GM12878 (cell line): ENCODE data around the gene OR10J5. TPM values are rescaled to one million over a fixed set of nuclear protein-coding genes. Genes with fewer than 3 reads are reported as not detected.

Experiments
- ATAC-seq: fragments of 200-7000 bp; cut with Tn5 transposase; 3 replicates; pipeline ENCODE4 v1.9.1; 2020; ENCODE audit warnings: mild to moderate bottlenecking, moderate library complexity
- BruUV-seq: library from RNA; stranded (reverse); fragments of 400-500 nt; replicated peaks from 2 replicates; lab custom pipeline; 2021; lab: Mats Ljungman, UMichigan
- CTCF ChIA-PET: fragments of 300-600 bp; sonication (Branson Sonifier 250); formaldehyde crosslinking; extraction: SDS; loops from one replicate; lab custom pipeline; 2021; ENCODE audit warnings: inconsistent platforms; lab: Yijun Ruan, JAX
- POLR2A ChIA-PET: fragments of 350-600 bp; formaldehyde crosslinking; extraction: SDS; loops from one replicate; lab custom pipeline; 2021; ENCODE audit warnings: inconsistent platforms; lab: Charles Lee
- RAD21 ChIA-PET: fragments of 300-600 bp; sonication (Branson Sonifier 250); formaldehyde crosslinking; loops from one replicate; lab custom pipeline; 2023; ENCODE audit warnings: antibody characterized with exemption; ENCODE audit not compliant: unreplicated experiment; lab: Charles Lee
- SMC1A ChIA-PET: fragments of 300-600 bp; sonication (Branson Sonifier 250); formaldehyde crosslinking; loops from one replicate; lab custom pipeline; 2023; ENCODE audit not compliant: unreplicated experiment, uncharacterized antibody; lab: Charles Lee
- DNase-seq: peaks from one replicate; pipeline ENCODE4 v3.0.0-alpha.2; 2011; ENCODE audit warnings: low read depth, low spot score
- FAIRE-seq: peaks from 3 replicates; lab custom pipeline; 2011; peaks lifted over from hg19 to GRCh38; lab: Jason Lieb, UNC
- H2AFZ ChIP-seq: 2 replicates; pipeline ENCODE4 v1.6.0; 2011; ENCODE audit warnings: low read depth, low read length, control low read depth; ENCODE audit not compliant: control insufficient read depth
- H3K27ac ChIP-seq: 2 replicates; pipeline ENCODE4 v1.5.1; 2011; ENCODE audit warnings: control low read depth; ENCODE audit not compliant: control insufficient read depth, insufficient read depth
- H3K27me3 ChIP-seq, 2 experiments: replicated peaks in 1 of 2; 2 replicates each; pipeline versions ENCODE4 v1.6.0 to v1.6.1; 2011; ENCODE audit warnings: low read length in 1 of 2; ENCODE audit not compliant: control insufficient read depth in 2 of 2, insufficient read depth in 2 of 2
- H3K36me3 ChIP-seq, 2 experiments: 2 replicates each; pipeline ENCODE4 v1.5.1; 2011; ENCODE audit warnings: low read length in 1 of 2; ENCODE audit not compliant: control insufficient read depth in 2 of 2, insufficient read depth in 2 of 2
- H3K4me1 ChIP-seq: 2 replicates; pipeline ENCODE4 v1.6.1; 2011; ENCODE audit warnings: mild to moderate bottlenecking, low read length, moderate library complexity, mixed read lengths; ENCODE audit not compliant: control insufficient read depth, insufficient read depth
- H3K4me2 ChIP-seq: 2 replicates; pipeline ENCODE4 v1.6.0; 2011; ENCODE audit warnings: control low read depth; ENCODE audit not compliant: control insufficient read depth, insufficient read depth
- H3K4me3 ChIP-seq: fragments of 200-600 bp; sonication (generic); 2 replicates; pipeline ENCODE4 v1.5.1; 2016
- H3K79me2 ChIP-seq: 2 replicates; pipeline ENCODE4 v1.6.0; 2011; ENCODE audit warnings: low read length; ENCODE audit not compliant: control insufficient read depth, insufficient read depth
- H3K9ac ChIP-seq: 2 replicates; pipeline ENCODE4 v1.8.0; 2011; ENCODE audit warnings: low read length, control low read depth, mixed read lengths; ENCODE audit not compliant: control insufficient read depth, insufficient read depth
- H3K9me3 ChIP-seq: replicated peaks from 3 replicates; pipeline ENCODE4 v1.5.1; 2011; ENCODE audit warnings: mild to moderate bottlenecking, low read length; ENCODE audit not compliant: control insufficient read depth, insufficient read depth
- H4K20me1 ChIP-seq: 2 replicates; pipeline ENCODE4 v1.6.0; 2011; ENCODE audit not compliant: control insufficient read depth, insufficient read depth
- EZH2 ChIP-seq: IDR thresholded peaks from 2 replicates; pipeline ENCODE4 v1.6.1; 2012; ENCODE audit warnings: low read depth, mild to moderate bottlenecking, control low read depth, inconsistent platforms, low read length, borderline replicate concordance; ENCODE audit not compliant: control insufficient read depth
- HDAC2 ChIP-seq: fragments of 200-600 bp; sonication (generic); IDR thresholded peaks from 2 replicates; pipeline ENCODE4 v1.6.1; 2017
- JUND ChIP-seq: IDR thresholded peaks from 2 replicates; pipeline ENCODE4 v1.6.1; 2012; ENCODE audit warnings: low read depth, mild to moderate bottlenecking, low read length, improper control_type of control experiment, moderate library complexity
- MYC ChIP-seq: IDR thresholded peaks from 2 replicates; pipeline ENCODE4 v1.6.1; 2011; ENCODE audit warnings: mild to moderate bottlenecking, low read length, moderate library complexity, inconsistent platforms; ENCODE audit not compliant: insufficient read depth, insufficient replicate concordance, insufficient read length, severe bottlenecking
- NFYB ChIP-seq: IDR thresholded peaks from 2 replicates; pipeline ENCODE4 v1.6.1; 2011; ENCODE audit warnings: low read depth, mild to moderate bottlenecking, low read length, improper control_type of control experiment, moderate library complexity; ENCODE audit not compliant: insufficient read depth
- SMARCA5 ChIP-seq: fragments of 450-650 bp; IDR thresholded peaks from 2 replicates; pipeline ENCODE4 v1.6.1; 2017; ENCODE audit warnings: mild to moderate bottlenecking
- SREBF2 ChIP-seq: IDR thresholded peaks from 2 replicates; pipeline ENCODE4 v1.6.1; 2012; ENCODE audit warnings: mild to moderate bottlenecking, low read length
- ZSCAN29 ChIP-seq: fragments of 450-650 bp; IDR thresholded peaks from 2 replicates; pipeline ENCODE4 v1.6.1; 2017; ENCODE audit warnings: mild to moderate bottlenecking, moderate library complexity
- WGBS: methylation state at CpG from one replicate; pipeline ENCODE4 v1.1.6; 2016; ENCODE audit warnings: low lambda C conversion rate; ENCODE audit not compliant: insufficient replicate concordance, insufficient coverage; ENCODE audit errors: missing lambda C conversion rate; 5-methylcytosine and 5-hydroxymethylcytosine counted together
- in situ Hi-C: fragments of 300-500 bp; cut with MboI; formaldehyde crosslinking; loops from 9 replicates; pipeline ENCODE4 v1.14.3; 2018; ENCODE audit warnings: mixed read lengths
- intact Hi-C: fragments of 100-400 bp; cut with micrococcal nuclease; formaldehyde crosslinking; loops from one replicate; pipeline ENCODE4 v1.14.2; 2022; ENCODE audit not compliant: unreplicated experiment
- polyA plus RNA-seq, 11 experiments: library from polyadenylated mRNA; depleted of rRNA in 4 of 11; unstranded in 6 of 11; stranded (reverse) in 5 of 11; fragments of >200 nt; fragmentation: Nextera tagmentation in 4 of 11; fragmentation: Illumina TruSeq in 1 of 11; extraction: Ambion mirVana in 4 of 11; extraction: Trizol in 1 of 11; gene quantifications; 1 replicate in 1 of 11; 2 replicates in 10 of 11; pipeline versions ENCODE4 v1.2.1 to v1.2.3, GENCODE V29; 2011 to 2016; ENCODE audit warnings: inconsistent platforms in 2 of 11, missing spikeins in 2 of 11, low read depth in 1 of 11
- total RNA-seq, 4 experiments: library from RNA; depleted of rRNA in 3 of 4; stranded (reverse); fragments of >200 nt in 3 of 4; fragmentation: Illumina TruSeq in 1 of 4; extraction: Trizol in 1 of 4; gene quantifications; 2 replicates each; pipeline versions ENCODE4 v1.2.1 to v1.2.3, GENCODE V29; 2013 to 2021
- TF ChIP-seq, protein P1 (sequence below): IDR thresholded peaks from 2 replicates; pipeline ENCODE4 v1.6.1; 2011; ENCODE audit warnings: low read depth, mild to moderate bottlenecking, low read length, moderate library complexity, borderline replicate concordance; ENCODE audit errors: extremely low read depth
- TF ChIP-seq, protein P2 (sequence below): fragments of 450-650 bp; IDR thresholded peaks from 2 replicates; pipeline ENCODE4 v1.6.1; 2017; ENCODE audit warnings: low read depth, mild to moderate bottlenecking, moderate library complexity
- TF ChIP-seq, protein P3 (sequence below): fragments of 450-650 bp; conservative IDR thresholded peaks from 2 replicates; pipeline ENCODE4 v1.6.1; 2017; ENCODE audit warnings: mild to moderate bottlenecking, moderate library complexity

Gene OR10J5
- total and polyA plus RNA-seq, 10 of the 15 experiments (the other 5 are each of a cell fraction or from before 2014, with no cell fraction given) = not detected

DNA sequence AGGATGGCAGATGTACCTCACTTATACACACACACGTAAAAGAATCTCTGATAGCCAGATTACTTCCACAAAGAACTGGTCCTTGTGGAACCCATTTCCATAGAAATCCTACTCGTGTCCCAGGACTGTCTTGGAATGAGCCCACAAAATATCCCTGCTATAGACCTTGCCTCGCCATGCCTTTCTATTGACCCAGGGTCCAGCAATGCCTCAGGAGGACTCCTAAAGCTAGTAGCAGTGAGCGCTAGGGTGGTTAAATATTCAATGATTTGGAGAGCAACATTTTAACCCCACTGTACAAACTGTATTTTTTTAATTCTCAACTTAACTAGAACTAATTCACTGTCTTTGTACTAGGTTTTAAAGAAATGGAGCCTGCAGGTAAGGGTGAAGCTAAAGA is 26.9 kb downstream of the OR10J5 start:
- WGBS = 18% methylated on average over 4 of the region's 4 CpGs
- no peak for DNase-seq
- no peak overlapping the region for H3K4me3 ChIP-seq
- H3K79me2 ChIP-seq = no peaks in the 10 kb centered on the region
- ChIA-PET CTCF (no interaction called here), POLR2A (no interaction called here), RAD21 (no interaction called here), SMC1A (no interaction called here)
- H3K27me3 ChIP-seq = no peaks in the 10 kb centered on the region
- no peaks in the 10 kb centered on the region for H4K20me1 ChIP-seq
- no peaks in the 10 kb centered on the region for H3K9me3 ChIP-seq
- no peak overlapping the region for H3K4me2 ChIP-seq
- FAIRE-seq = no peak
- no peaks in the 10 kb centered on the region for H3K36me3 ChIP-seq
- intact Hi-C loops = no loop called here
- TF ChIP-seq EZH2 (no peak), JUND (no peak), NFYB (no peak), ZSCAN29 (no peak), SMARCA5 (no peak), MYC (no peak), HDAC2 (no peak), SREBF2 (no peak)
- TF ChIP-seq, protein P1, sequence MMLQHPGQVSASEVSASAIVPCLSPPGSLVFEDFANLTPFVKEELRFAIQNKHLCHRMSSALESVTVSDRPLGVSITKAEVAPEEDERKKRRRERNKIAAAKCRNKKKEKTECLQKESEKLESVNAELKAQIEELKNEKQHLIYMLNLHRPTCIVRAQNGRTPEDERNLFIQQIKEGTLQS = no peak
- TF ChIP-seq, protein P2, sequence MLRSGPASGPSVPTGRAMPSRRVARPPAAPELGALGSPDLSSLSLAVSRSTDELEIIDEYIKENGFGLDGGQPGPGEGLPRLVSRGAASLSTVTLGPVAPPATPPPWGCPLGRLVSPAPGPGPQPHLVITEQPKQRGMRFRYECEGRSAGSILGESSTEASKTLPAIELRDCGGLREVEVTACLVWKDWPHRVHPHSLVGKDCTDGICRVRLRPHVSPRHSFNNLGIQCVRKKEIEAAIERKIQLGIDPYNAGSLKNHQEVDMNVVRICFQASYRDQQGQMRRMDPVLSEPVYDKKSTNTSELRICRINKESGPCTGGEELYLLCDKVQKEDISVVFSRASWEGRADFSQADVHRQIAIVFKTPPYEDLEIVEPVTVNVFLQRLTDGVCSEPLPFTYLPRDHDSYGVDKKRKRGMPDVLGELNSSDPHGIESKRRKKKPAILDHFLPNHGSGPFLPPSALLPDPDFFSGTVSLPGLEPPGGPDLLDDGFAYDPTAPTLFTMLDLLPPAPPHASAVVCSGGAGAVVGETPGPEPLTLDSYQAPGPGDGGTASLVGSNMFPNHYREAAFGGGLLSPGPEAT = no peak
- TF ChIP-seq, protein P3, sequence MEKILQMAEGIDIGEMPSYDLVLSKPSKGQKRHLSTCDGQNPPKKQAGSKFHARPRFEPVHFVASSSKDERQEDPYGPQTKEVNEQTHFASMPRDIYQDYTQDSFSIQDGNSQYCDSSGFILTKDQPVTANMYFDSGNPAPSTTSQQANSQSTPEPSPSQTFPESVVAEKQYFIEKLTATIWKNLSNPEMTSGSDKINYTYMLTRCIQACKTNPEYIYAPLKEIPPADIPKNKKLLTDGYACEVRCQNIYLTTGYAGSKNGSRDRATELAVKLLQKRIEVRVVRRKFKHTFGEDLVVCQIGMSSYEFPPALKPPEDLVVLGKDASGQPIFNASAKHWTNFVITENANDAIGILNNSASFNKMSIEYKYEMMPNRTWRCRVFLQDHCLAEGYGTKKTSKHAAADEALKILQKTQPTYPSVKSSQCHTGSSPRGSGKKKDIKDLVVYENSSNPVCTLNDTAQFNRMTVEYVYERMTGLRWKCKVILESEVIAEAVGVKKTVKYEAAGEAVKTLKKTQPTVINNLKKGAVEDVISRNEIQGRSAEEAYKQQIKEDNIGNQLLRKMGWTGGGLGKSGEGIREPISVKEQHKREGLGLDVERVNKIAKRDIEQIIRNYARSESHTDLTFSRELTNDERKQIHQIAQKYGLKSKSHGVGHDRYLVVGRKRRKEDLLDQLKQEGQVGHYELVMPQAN = no peak
- in situ Hi-C loops = no loop called here
- BruUV-seq = no TSS peak
- H3K27ac ChIP-seq = no peak overlapping the region
- no peak overlapping the region for H2AFZ ChIP-seq
- no peaks in the 10 kb centered on the region for H3K4me1 ChIP-seq
- no peak overlapping the region for H3K9ac ChIP-seq
- ATAC-seq = no peak
